HG03571 (cell line): ENCODE results near the gene TTC22.

Experiments used
- ATAC-seq: cut with Tn5 transposase; IDR thresholded peaks from one replicate; pipeline ENCODE4 v1.9.1; 2021; ENCODE audit not compliant: unreplicated experiment

TTC22 gene

DNA sequence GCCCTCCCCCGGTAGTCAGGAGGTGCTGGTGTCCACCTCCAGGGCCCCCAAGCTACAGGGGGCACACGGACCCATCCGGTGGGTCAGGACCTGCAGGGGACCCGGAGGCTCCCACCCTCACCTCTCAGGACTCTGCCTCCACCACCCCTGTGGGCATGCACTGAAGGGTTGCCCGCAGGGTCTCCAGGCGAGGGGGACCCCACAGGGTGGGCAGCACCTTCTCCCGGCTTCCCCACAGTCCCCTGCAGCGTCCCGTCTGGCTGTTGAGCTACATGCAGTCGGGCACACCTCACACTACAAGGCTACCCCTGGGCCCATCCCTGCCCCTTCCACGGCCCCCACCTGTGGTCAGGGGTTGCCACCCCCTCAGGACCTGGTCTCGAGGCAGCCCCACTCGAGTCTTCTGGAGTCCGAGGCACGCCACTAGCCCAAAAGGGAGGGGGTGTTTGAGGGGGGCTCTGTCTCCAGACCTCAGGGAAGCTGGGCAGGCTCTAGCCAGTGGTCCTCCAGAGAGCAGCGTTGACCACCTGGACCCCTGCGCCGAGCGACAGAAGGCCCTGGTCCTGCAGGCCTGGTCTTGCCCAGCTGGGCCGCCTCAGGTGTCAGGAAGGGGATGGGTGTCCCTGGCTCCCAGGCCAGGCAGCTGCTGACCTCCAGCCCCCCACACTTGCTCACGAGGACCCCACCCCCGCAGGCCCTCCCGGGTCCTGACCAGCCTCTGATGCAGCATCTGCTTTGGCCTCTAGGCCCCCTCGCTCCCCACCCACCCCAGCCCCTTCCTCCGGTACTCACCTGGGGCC, 46.4 kb downstream of the TTC22 start:
- no peak for ATAC-seq

DNA sequence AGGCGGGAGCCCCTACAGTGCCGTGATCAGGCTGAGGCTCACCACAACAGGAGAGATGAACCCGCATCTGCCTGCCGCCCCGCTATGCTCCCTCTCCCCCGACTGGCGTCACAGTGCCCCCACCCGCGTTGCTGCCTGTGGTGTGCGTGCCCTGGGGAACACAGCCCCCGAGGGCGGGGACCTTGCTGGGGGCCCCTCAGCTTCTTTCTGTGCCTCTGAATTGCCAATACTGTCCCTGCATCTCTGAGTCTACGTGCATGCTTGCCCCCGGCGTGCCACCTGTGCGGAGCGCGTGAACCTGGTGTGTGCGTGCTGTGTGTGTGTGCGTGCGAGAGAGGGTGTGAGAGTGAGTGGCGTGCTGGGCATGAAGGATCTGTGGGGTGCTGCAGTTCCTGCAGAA, 47.1 kb downstream of the TTC22 start:
- no peak for ATAC-seq

DNA sequence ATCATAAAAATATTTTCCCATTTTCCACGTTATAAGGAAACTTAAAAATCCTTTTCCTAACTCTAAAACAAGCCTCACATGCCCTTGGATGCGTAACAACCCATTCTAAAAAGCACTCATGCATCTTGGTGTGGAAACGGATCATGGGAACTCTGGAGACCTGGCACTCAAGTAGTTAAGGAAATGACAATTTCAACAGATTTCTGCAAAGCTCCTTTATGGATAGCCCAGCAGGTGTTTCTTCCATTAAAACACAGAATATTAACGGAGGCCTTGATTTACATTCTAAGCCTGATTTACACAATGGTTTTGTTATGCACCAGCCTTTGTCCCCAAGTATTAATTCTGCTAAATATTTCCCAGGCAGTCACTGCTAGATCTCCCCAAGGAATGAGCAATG, 49.7 kb downstream of the TTC22 start:
- ATAC-seq = no peak

DNA sequence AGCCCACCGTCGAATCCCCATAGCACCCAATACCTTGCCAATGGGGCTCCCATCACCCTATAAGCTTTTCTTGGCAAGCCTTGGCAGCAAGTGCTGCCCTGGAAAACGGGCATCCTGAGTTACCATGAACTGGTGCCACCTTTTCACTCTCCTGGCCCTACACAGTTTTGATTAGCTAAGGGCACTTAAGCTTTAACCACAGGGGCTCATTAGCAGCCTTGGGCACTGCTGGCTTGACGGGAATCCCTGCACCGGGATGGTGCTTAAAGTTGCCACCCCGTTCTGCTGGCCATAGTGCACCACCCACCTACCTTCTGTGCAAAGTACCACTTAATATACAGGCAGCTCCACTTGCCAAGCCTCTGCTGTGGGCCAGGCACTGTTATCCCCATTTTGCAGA, 50.5 kb downstream of the TTC22 start:
- no peak for ATAC-seq

DNA sequence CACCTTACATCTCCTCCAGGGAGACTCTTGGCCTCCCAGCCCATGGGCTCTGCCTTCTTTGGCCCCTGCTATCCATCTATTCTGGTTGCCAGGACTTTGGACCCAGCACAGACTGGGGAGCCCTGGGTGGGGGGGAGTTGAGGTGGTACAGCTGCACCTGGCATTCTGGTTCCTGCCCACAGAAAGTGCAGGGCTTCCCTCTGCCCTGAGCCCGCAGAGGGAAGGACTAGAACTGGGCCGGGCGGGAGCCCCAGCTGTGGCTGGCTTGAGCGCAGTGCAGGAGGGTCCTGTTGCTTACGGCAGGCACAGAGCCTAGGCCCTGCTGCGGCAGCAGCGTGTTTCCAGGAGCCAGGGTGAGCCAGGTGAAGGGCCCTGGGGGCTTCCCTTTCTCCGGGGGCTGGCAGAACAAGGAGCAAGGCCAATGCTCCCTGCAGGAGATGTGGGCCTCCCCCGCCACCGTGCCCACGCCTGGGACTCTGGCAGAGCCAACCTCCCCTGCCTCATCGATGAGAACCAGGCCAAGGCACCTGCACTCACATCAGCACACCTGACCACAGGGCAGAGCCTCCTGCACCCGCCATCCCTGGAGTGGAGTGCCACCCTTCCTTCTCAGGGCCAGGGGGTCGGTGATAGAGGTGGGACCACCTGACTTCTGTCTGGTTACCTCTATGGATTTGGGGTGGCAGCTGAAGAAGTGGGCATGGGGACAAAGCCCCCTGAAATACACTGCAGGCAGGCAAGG, 52.9 kb downstream of the TTC22 start:
- no peak for ATAC-seq

DNA sequence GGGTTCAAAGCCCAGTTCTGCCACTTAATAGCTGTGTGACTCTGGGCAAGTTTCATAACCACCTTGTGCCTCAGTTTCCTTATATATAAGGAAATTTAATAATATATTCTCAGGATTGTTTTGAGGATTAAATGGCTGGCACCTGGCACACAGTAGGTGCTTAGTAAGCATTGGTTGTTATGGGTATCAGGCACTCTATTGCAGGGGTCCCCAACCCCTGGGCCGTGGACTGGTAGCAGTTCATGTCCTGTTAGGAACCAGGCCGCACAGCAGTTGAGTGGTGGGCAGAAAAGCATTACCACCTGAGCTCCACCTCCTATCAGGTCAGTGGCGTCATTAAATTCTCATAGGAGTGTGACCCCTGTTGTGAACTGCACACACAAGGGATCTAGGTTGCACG, 55.3 kb downstream of the TTC22 start:
- ATAC-seq = no peak

DNA sequence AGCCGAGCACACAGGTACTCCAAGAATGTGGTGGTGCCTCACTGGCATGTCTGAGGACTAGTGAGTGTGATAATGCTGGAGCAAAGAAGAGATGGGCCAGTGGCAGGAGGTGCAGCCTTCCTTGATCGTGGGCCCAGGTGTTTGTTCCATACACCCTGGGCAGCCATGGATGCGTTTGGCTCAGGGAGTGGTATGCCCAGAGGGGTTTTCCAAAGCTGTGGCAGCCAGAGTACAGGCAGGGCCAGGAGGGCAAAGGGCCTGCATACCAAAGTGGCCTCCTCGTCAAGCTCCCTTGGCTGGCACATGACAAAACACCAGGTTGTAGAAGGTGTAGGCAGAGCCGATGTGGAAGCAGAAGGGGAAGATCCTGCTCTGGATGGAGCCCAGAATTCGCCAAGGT, 55.8 kb downstream of the TTC22 start:
- no peak for ATAC-seq

DNA sequence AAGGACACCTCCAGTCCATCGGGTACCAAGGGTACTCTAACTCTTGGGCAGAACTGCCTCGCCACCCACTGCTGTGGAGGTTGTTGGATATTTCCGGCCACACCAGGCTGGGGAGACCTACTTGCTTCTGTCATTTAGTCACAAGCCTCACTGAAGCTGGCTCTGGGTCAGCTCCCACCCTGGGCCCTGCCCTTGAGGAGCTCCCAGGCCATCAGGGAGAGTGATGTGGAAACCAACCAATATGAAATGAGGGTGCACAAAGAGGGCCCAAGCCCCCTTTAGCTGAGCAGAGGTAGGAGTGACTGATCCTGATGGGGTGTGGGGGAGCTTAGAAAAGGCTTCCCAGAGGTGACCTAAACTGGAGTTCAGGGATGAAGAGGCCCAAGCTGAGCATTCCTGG, 56.4 kb downstream of the TTC22 start:
- no peak for ATAC-seq

DNA sequence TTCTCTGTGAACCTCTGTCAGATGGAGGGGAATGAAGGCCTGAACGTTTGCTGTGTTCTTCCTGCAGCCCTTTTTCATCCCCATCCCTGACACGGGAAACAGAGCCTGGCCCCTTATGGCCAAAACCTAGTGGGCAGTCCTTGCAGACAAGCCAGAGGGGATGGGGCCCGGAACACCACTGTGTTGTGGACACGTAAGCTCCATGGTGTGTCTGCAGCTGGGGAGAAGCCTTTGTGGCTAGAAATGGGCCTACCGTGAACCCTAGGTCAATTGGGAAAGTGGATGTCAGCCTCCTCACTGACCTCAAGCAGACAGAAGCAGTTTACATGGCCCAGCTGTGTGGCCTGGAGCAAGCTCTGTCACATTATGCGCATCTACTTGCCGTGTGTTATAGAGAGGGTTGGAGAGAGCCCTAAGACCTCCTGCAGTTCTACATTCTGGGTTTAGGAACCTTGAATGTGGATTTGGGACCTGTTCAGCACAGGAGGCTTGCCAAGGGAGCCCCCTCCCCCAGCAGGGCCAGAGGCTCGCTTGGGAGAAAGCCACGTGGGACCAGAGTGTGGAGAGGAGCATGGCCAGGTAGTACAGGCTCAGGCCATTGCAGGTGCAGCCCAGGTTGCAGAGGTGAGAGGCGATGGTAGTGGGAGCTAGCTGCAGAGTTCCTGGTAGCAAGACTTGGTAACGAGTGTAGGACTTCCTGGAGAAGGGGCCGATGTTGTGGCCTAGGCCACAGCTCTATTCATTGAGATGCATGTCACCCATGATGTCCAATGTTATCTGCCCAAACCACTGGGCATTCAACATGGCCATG, 57.5 kb downstream of the TTC22 start:
- no peak for ATAC-seq

DNA sequence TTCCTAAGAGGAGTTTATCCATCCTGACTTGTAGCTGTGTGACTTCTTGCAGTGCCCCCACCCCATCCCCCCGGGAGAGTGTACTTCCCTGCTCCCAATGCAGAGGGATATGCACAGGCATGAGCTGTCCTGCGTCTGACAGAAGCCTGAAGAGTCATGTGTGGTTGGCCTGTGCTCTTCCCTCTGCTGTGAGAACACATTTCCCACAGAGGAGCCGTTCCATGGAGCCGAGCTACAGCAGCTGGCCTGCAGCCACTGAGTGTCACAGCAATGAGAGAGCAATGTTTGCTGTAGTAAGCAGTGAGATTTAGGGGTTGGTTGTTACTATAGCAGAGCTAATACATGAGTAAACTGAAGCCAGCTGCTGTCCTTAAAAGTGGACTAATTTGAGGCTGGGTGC, 58.8 kb downstream of the TTC22 start:
- ATAC-seq = no peak

DNA sequence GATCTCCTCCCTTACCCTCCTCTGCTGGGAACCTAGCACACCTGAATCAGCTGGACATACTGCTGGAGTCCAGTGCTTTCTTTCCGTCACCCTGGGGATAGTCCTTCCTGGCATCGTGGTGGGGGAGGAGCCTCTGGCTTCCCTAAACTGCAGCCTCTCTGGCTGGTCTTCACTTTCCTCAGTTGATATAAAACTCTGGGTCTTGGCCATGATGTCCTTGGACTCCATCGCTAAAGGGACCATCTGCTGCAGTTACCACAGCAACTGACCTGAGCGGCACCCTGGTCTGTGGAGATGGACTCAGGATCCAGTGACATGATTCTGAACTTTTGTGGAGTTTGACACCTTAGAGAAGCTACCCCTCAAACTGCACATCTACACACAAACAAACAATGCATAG, 59.6 kb downstream of the TTC22 start:
- no peak for ATAC-seq

DNA sequence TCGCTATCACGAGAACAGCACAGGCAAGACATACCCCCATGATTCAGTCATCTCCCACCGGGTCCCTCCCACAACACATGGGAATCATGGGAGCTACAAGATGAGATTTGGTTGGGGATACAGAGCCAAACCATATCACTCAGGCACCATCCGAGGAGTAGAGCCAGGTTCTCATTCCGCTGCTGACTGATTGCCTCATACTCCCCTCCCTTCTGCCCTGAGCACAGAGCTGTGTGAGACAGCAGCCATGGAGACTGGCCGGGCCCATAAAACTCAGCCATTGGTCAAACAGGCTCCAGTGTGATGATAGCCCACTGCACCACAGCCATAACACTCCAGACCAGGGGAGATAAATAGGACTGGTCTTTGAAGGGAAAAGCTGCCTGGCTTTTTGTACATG, 62.9 kb downstream of the TTC22 start:
- no peak for ATAC-seq

DNA sequence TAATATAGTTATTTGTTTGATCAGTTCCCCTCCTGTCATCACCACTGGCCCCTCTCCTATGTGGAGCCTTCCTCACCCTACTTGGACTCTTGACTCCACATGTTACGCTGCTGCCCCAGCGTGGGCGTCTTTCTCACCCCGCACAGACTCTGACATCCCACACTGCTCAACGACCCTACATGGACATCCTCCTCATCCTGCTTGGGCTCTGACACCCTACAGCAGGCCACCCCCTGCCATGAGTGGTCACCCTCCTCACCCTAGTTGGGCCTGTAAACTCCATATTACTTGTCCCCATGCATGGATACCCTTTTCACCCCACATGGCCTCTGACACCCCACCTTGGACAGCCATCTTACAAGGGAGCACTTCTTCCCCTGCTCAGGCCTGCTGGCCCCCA, 64.4 kb downstream of the TTC22 start:
- ATAC-seq = no peak
